Endothelial cell of umbilical vein (primary cell): ENCODE data around the gene ETV1. TPM values are rescaled to one million over a fixed set of nuclear protein-coding genes. Genes with fewer than 3 reads are reported as not detected.

Experiments used
- BruUV-seq: library from RNA; stranded (reverse); fragments of 400-500 nt; replicated peaks from 2 replicates; lab custom pipeline; 2021; lab: Mats Ljungman, UMichigan
- CTCF ChIA-PET: fragments of 300-600, 350-600 bp; sonication (Branson Sonifier 250); formaldehyde crosslinking; loops from one replicate; lab custom pipeline; 2021; ENCODE audit warnings: antibody characterized with exemption, inconsistent platforms; lab: Charles Lee
- POLR2A ChIA-PET: fragments of 300-600, 350-600 bp; sonication (Branson Sonifier 250); formaldehyde crosslinking; loops from one replicate; lab custom pipeline; 2021; ENCODE audit warnings: antibody characterized with exemption, inconsistent platforms; lab: Charles Lee
- DNase-seq: peaks from one replicate; pipeline ENCODE4 v3.0.0-alpha.2; 2011; ENCODE audit warnings: low read depth, low spot score
- FAIRE-seq: peaks from 2 replicates; lab custom pipeline; 2011; peaks lifted over from hg19 to GRCh38; lab: Jason Lieb, UNC
- H2AFZ ChIP-seq: 2 replicates; pipeline ENCODE4 v1.6.0; 2012; ENCODE audit warnings: low read depth, low read length, control low read depth, inconsistent platforms
- H3K27ac ChIP-seq: 2 replicates; pipeline ENCODE4 v1.5.1; 2011; ENCODE audit warnings: low read depth, mild to moderate bottlenecking, control low read depth, low read length, moderate library complexity; ENCODE audit not compliant: insufficient read depth
- H3K27me3 ChIP-seq, 2 experiments: 2 replicates each; pipeline versions ENCODE4 v1.6.0 to v1.6.1; 2011; ENCODE audit warnings: low read length in 2 of 2, mixed read lengths in 1 of 2; ENCODE audit not compliant: control insufficient read depth in 2 of 2, insufficient read depth in 2 of 2
- H3K36me3 ChIP-seq, 2 experiments: 2 replicates in 1 of 2; 3 replicates in 1 of 2; pipeline ENCODE4 v1.5.1; 2011; ENCODE audit warnings: low read length in 2 of 2, mild to moderate bottlenecking in 1 of 2, moderate library complexity in 1 of 2; ENCODE audit not compliant: control insufficient read depth in 2 of 2, insufficient read depth in 2 of 2; ENCODE audit errors: extremely low read depth in 1 of 2
- H3K4me1 ChIP-seq: 3 replicates; pipeline ENCODE4 v1.5.1; 2011; ENCODE audit warnings: mild to moderate bottlenecking, low read length; ENCODE audit not compliant: control insufficient read depth, insufficient read depth; ENCODE audit errors: extremely low read depth
- H3K4me2 ChIP-seq: 2 replicates; pipeline ENCODE4 v1.6.1; 2011; ENCODE audit warnings: low read length, control low read depth, mixed read lengths; ENCODE audit not compliant: insufficient read depth
- H3K4me3 ChIP-seq, 3 experiments: fragments of 200-600 bp in 1 of 3; sonication (generic), shearing (Covaris generic) in 1 of 3; replicated peaks in 1 of 3; 2 replicates each; pipeline ENCODE4 v1.5.1; 2011 to 2016; ENCODE audit warnings: control low read depth in 3 of 3, low read length in 3 of 3, mild to moderate bottlenecking in 2 of 3, inconsistent platforms in 1 of 3, low read depth in 1 of 3, moderate library complexity in 1 of 3; ENCODE audit not compliant: insufficient read depth in 1 of 3
- H3K79me2 ChIP-seq: 2 replicates; pipeline ENCODE4 v1.6.0; 2012; ENCODE audit warnings: low read length, inconsistent platforms; ENCODE audit not compliant: control insufficient read depth, insufficient read depth
- H3K9ac ChIP-seq: replicated peaks from 2 replicates; pipeline ENCODE3; 2011; ENCODE audit warnings: low read length, control low read depth; ENCODE audit not compliant: insufficient read depth; ENCODE audit errors: extremely low read depth
- H3K9me1 ChIP-seq: replicated peaks from 3 replicates; pipeline ENCODE4 v1.6.0; 2011; ENCODE audit warnings: mild to moderate bottlenecking, low read length; ENCODE audit not compliant: control insufficient read depth, insufficient read depth; ENCODE audit errors: extremely low read depth
- H3K9me3 ChIP-seq: replicated peaks from 2 replicates; pipeline ENCODE4 v1.5.1; 2012; ENCODE audit warnings: low read length, inconsistent platforms; ENCODE audit not compliant: control insufficient read depth, insufficient read depth
- H4K20me1 ChIP-seq: replicated peaks from 2 replicates; pipeline ENCODE3; 2011; ENCODE audit warnings: mild to moderate bottlenecking, low read length; ENCODE audit not compliant: control insufficient read depth, insufficient read depth; ENCODE audit errors: extremely low read depth
- CTCF ChIP-seq, 2 donors: IDR thresholded peaks; 1 replicate in 1 of 2; 2 replicates in 1 of 2; pipeline ENCODE4 v1.5.1; 2011; ENCODE audit warnings: low read length in 2 of 2, mild to moderate bottlenecking in 2 of 2, moderate library complexity in 2 of 2, control low read depth in 1 of 2, inconsistent platforms in 1 of 2, low read depth in 1 of 2; ENCODE audit not compliant: insufficient read depth in 1 of 2; ENCODE audit errors: extremely low read depth in 1 of 2
- EZH2 ChIP-seq: IDR thresholded peaks from 2 replicates; pipeline ENCODE4 v1.6.1; 2012; ENCODE audit warnings: borderline replicate concordance, low read depth, mild to moderate bottlenecking, moderate library complexity, low read length, inconsistent platforms; ENCODE audit not compliant: severe bottlenecking
- FOS ChIP-seq: IDR thresholded peaks from 2 replicates; pipeline ENCODE4 v1.6.1; 2011; ENCODE audit warnings: mild to moderate bottlenecking, low read length, moderate library complexity, borderline replicate concordance; ENCODE audit not compliant: insufficient read depth
- GATA2 ChIP-seq: IDR thresholded peaks from 2 replicates; pipeline ENCODE4 v1.7.0; 2011; ENCODE audit warnings: low read depth, mild to moderate bottlenecking, moderate library complexity, mixed read lengths, low read length; ENCODE audit not compliant: insufficient read length, insufficient read depth
- JUN ChIP-seq: IDR thresholded peaks from 2 replicates; pipeline ENCODE4 v1.6.1; 2011; ENCODE audit warnings: borderline replicate concordance, low read depth; ENCODE audit not compliant: insufficient read length, insufficient read depth
- MAX ChIP-seq: IDR thresholded peaks from 2 replicates; pipeline ENCODE4 v1.6.1; 2011; ENCODE audit not compliant: insufficient read depth, insufficient read length
- MYC ChIP-seq: IDR thresholded peaks from one replicate; pipeline ENCODE4 v1.6.1; 2011; ENCODE audit warnings: mild to moderate bottlenecking, low read depth, low read length
- POLR2A ChIP-seq: IDR thresholded peaks from 2 replicates; pipeline ENCODE4 v1.6.1; 2012; ENCODE audit warnings: low read depth, mild to moderate bottlenecking, control low read depth, low read length
- POLR2AphosphoS5 ChIP-seq: IDR thresholded peaks from 2 replicates; pipeline ENCODE4 v1.6.1; 2012; ENCODE audit warnings: low read depth, mild to moderate bottlenecking, control low read depth, low read length, moderate library complexity; ENCODE audit not compliant: insufficient read depth
- dilution Hi-C: fragments of 300-500 bp; cut with MboI; formaldehyde crosslinking; loops from one replicate; pipeline ENCODE4 v1.15.0; 2019; ENCODE audit warnings: low sequenced_read_pairs; ENCODE audit not compliant: extremely low pct_ligation_motif_present
- intact Hi-C: fragments of 100-400 bp; cut with micrococcal nuclease; formaldehyde crosslinking; loops from one replicate; pipeline ENCODE4 v1.10.0; 2022
- polyA plus RNA-seq, 4 experiments: library from polyadenylated mRNA; depleted of rRNA in 3 of 4; stranded (reverse) in 3 of 4; unstranded in 1 of 4; fragments of >200 nt; gene quantifications; 2 replicates each; pipeline versions ENCODE4 v1.2.1 to v1.2.3, GENCODE V29; 2011 to 2012; ENCODE audit warnings: missing spikeins in 1 of 4
- total RNA-seq: library from RNA; stranded (reverse); gene quantifications from 2 replicates; pipeline ENCODE4 v1.2.3, GENCODE V29; 2021

The ETV1 gene
- total and polyA plus RNA-seq, 2 donors (not counting 3 experiments of a cell fraction or from before 2014, with no cell fraction given), result 8.4 to 16.6 TPM

GRCh38 chr7:13898957-13899670, 90.4 kb downstream of the ETV1 start:
- Histone ChIP-seq H3K9me1 (no peaks in the 10 kb centered on the region), H4K20me1 (no peaks in the 10 kb centered on the region), H2AFZ (no peak overlapping the region), H3K4me1 (no peaks in the 10 kb centered on the region), H3K79me2 (no peaks in the 10 kb centered on the region), H3K27ac (no peak overlapping the region), H3K27me3 (no peaks in the 10 kb centered on the region), H3K36me3 (no peaks in the 10 kb centered on the region), H3K4me3 (no peak overlapping the region), H3K4me2 (no peak overlapping the region), H3K9ac (no peak overlapping the region), H3K9me3 (no peaks in the 10 kb centered on the region)
- ChIA-PET CTCF (no interaction called here), POLR2A (no interaction called here)
- DNase-seq (no peak), FAIRE-seq (no peak)
- BruUV-seq, result no TSS peak
- dilution Hi-C loops (no loop called here), intact Hi-C loops (no loop called here)
- TF ChIP-seq CTCF (IDR thresholded peaks at IDR 0.05; ENCODE audit: extremely low read depth in 1 of 2, insufficient read depth in 1 of 2, low read depth in 1 of 2, low read length in 2 of 2) (no peak), MAX (no peak), POLR2A (no peak), EZH2 (no peak), POLR2AphosphoS5 (no peak), FOS (no peak), GATA2 (no peak), JUN (no peak), MYC (no peak)
